Mammary epithelial cell (primary cell): ENCODE results near the gene SNAP23.

ENCODE experiments used
- EZH2 ChIP-seq: IDR thresholded peaks from 2 replicates; pipeline ENCODE4 v1.6.1; 2012; ENCODE audit warnings: low read length, inconsistent platforms, borderline replicate concordance
- TF ChIP-seq, protein P1 (sequence below), 2 donors: IDR thresholded peaks in 1 of 2; conservative IDR thresholded peaks in 1 of 2; 2 replicates each; pipeline ENCODE4 v1.5.1; 2011 to 2012; ENCODE audit warnings: inconsistent platforms in 2 of 2, low read length in 2 of 2, mild to moderate bottlenecking in 2 of 2, control low read depth in 1 of 2, low read depth in 1 of 2; ENCODE audit not compliant: insufficient read depth in 1 of 2; ENCODE audit errors: extremely low read depth in 1 of 2

- TF ChIP-seq, protein P1, sequence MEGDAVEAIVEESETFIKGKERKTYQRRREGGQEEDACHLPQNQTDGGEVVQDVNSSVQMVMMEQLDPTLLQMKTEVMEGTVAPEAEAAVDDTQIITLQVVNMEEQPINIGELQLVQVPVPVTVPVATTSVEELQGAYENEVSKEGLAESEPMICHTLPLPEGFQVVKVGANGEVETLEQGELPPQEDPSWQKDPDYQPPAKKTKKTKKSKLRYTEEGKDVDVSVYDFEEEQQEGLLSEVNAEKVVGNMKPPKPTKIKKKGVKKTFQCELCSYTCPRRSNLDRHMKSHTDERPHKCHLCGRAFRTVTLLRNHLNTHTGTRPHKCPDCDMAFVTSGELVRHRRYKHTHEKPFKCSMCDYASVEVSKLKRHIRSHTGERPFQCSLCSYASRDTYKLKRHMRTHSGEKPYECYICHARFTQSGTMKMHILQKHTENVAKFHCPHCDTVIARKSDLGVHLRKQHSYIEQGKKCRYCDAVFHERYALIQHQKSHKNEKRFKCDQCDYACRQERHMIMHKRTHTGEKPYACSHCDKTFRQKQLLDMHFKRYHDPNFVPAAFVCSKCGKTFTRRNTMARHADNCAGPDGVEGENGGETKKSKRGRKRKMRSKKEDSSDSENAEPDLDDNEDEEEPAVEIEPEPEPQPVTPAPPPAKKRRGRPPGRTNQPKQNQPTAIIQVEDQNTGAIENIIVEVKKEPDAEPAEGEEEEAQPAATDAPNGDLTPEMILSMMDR (conservative IDR thresholded peaks at IDR 0.05 in 1 of 2, IDR thresholded peaks at IDR 0.05 in 1 of 2; ENCODE audit: extremely low read depth in 1 of 2, insufficient read depth in 1 of 2, low read depth in 1 of 2, low read length in 2 of 2), result no peak
- no peak for TF ChIP-seq EZH2
These were observed 45.0 kb upstream of the SNAP23 start for GRCh38 chr15:42450425-42450790.
